Panc1 (cell line): ENCODE data around the gene CAMKMT.

Experiments used
- POLR2AphosphoS5 ChIP-seq: IDR thresholded peaks from 2 replicates; pipeline ENCODE4 v1.6.1; 2012; ENCODE audit warnings: mild to moderate bottlenecking, low read depth, low read length, moderate library complexity
- SIN3A ChIP-seq: IDR thresholded peaks from 2 replicates; pipeline ENCODE4 v1.6.1; 2012; ENCODE audit warnings: low read depth, mild to moderate bottlenecking, low read length, moderate library complexity, borderline replicate concordance; ENCODE audit not compliant: insufficient read depth
- TCF7L2 ChIP-seq: IDR thresholded peaks from 2 replicates; pipeline ENCODE4 v1.6.1; 2011; ENCODE audit warnings: mild to moderate bottlenecking, low read depth, low read length, inconsistent platforms
- TF ChIP-seq, protein P1 (sequence below): fragments of 450-650 bp; IDR thresholded peaks from 2 replicates; pipeline ENCODE4 v1.5.1; 2017; ENCODE audit warnings: mild to moderate bottlenecking

GRCh38 chr2:44578471-44579093 is 216.8 kb downstream of the CAMKMT start:
- TF ChIP-seq, protein P1, sequence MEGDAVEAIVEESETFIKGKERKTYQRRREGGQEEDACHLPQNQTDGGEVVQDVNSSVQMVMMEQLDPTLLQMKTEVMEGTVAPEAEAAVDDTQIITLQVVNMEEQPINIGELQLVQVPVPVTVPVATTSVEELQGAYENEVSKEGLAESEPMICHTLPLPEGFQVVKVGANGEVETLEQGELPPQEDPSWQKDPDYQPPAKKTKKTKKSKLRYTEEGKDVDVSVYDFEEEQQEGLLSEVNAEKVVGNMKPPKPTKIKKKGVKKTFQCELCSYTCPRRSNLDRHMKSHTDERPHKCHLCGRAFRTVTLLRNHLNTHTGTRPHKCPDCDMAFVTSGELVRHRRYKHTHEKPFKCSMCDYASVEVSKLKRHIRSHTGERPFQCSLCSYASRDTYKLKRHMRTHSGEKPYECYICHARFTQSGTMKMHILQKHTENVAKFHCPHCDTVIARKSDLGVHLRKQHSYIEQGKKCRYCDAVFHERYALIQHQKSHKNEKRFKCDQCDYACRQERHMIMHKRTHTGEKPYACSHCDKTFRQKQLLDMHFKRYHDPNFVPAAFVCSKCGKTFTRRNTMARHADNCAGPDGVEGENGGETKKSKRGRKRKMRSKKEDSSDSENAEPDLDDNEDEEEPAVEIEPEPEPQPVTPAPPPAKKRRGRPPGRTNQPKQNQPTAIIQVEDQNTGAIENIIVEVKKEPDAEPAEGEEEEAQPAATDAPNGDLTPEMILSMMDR = no peak
- TF ChIP-seq SIN3A (no peak), TCF7L2 (no peak), POLR2AphosphoS5 (no peak)
